ENCODE results near the gene AGTPBP1.

AGTPBP1 gene

GRCh38 chr9:85502815-85503655 lies 238.7 kb downstream of the AGTPBP1 start:
- DNase-seq (ENCODE audit: low spot score): no peak

GRCh38 chr9:85501882-85502281 lies 239.9 kb downstream of the AGTPBP1 start:
- DNase-seq (ENCODE audit: low spot score): no peak

GRCh38 chr9:85501456-85501855 lies 240.3 kb downstream of the AGTPBP1 start:
- no peak for DNase-seq (ENCODE audit: low spot score)

All from pons (tissue), 1 donor.